HG03432 (cell line): Measurements from ENCODE around the gene LUZP2.

Source experiments
- ATAC-seq: cut with Tn5 transposase; IDR thresholded peaks from one replicate; pipeline ENCODE4 v1.9.1; 2021; ENCODE audit warnings: mild to moderate bottlenecking, moderate library complexity; ENCODE audit not compliant: unreplicated experiment

Gene LUZP2

DNA sequence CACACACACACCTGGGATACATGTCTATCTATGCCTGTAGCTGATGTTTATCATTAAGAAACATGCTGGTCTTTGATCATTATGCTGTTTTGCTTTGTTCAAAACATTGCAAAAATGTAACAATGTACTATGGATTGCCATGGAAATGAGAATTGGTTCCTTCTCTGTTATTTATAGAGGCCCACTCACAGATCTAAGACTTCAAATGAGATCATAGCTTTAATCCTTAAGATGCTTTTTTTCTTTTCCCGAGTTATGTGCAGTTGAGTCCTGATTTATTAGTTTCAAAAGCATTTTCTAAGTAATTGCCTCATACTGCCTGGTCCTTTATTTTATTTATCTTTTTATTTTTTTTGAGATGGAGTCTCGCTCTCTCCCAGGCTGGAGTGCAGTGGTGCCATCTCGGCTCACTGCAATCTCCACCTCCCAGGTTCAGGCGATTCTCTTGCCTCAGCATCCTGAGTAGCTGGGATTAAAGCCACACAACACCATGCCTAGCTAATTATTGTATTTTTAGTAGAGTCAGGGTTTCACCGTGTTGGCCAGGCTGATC lies 131.4 kb downstream of the LUZP2 start:
- no peak for ATAC-seq

DNA sequence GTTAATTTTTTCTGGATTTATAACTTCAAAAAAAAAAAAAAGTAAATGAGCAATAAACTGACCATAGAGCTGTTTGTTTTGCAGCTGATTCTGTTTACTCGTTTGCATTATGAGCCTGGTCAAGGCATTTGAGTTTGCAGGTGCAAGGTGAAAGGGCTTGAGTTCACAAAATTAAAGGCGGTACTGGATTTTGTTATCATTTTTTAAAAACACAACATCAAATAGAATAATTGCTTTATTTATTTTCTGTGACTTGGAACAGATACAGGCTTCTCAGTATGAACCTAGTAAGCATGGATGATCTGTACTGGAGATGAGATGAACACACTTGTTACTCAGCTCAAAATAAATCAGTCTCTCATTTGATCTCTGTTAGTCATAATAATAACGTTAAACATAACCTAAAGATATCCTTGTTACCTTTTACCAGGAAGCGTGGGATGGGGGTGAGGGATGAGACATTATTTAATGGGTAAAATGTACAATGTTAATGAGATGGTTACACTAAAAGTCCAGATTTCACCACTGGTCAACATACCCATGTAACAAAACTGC lies 137.8 kb downstream of the LUZP2 start:
- ATAC-seq, result no peak

DNA sequence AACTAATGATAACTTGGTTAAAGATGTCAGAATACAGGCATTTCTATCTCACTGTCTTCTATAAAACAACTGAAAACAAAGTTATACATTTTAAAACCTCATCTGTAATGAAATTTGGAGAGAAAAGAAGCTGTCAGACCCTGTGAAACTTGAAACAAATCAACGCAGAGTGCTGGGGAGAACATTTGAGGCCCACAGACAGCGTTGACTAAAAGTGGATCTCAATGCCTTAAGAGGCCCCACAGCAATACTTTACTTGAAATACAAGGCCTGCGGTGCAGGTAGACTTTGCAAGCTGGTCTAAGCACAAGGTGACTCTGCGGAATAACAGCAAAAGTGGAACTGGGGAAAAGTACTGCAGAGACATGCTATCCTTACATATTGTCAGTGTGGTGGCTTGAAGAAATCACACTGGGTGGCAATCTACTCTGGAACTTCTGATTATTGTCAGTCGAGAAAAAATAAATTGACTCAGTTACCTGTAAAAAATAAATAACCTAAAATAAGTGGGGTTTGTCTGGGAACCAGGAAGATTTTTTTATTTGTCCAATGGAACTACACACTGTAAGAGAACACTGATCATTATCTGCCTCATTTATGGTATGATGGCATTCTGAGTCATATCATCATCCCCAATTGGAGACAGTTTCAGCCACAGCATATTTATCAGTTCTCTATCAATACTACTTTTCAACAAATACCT lies 138.9 kb downstream of the LUZP2 start:
- ATAC-seq, result no peak

DNA sequence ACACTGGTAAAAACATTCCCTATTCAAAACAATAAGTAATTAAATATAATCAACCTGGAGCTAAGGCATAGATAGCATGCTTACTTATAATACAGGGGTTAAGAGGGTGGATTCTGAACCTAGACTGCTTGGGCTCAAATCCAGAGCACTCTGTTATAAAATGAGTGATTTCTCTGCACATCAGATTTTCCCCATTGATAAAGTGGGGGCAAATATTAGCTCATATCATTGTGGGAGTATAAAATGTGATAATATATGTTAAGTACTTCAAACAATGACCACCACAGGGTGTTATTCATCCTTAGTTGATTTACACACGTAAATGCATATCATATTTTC lies 139.4 kb downstream of the LUZP2 start:
- no peak for ATAC-seq

DNA sequence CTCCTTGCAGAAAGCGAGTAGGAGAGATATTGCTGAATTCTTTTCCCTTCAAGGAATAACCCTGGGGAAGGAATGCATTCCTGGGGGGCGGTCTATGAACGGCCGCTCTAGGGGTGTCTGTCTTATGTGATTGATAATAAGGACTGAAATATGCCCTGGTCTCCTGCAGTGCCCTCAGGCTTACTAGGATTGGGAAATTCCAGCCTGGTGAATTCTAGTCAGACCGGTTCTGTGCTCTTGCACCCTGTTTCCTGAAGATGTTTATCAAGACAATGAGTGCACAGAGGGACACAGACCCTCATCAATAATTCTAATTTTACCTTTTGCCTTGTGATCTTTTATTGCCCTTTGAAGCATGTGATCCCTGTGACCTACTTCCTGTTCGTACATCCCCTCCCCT lies 140.7 kb downstream of the LUZP2 start:
- ATAC-seq, result no peak

DNA sequence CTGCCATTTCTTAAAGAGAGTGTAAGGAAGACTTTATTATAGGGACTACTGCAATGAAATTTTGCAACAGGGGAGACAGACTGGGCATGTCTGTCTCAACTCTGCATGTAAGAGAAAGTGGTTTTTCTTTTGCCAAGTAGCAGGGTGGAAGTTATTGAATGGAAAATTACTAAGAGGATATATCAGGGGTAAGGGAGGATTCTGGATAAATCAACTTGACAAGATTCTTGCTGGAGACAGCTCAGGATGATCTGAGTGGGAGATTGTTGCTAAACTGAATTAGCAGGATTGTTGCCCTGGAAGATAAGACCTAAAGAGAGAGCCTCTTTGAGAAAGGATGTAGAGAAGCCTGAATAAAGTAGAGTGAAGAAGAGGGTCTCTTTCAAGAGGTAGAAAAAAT lies 145.8 kb downstream of the LUZP2 start:
- ATAC-seq, result no peak

DNA sequence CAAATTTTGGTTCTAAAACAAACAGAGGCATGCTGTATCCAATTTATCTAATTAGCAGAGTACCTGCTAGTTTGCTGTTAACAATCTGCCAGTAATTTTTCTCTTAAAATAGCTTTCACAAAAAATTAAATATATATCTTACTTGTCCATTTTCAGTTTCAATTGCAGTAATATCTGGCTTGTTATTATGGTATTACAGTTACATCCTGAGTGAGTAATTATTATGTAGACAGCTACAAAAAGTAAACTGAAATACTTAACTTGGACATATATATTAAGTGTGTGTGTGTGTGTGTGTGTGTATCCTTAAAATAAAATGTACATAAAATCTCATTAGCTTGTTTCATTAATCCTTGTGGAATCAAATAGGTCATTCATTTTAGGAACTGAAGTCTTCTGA lies 148.7 kb downstream of the LUZP2 start:
- no peak for ATAC-seq

DNA sequence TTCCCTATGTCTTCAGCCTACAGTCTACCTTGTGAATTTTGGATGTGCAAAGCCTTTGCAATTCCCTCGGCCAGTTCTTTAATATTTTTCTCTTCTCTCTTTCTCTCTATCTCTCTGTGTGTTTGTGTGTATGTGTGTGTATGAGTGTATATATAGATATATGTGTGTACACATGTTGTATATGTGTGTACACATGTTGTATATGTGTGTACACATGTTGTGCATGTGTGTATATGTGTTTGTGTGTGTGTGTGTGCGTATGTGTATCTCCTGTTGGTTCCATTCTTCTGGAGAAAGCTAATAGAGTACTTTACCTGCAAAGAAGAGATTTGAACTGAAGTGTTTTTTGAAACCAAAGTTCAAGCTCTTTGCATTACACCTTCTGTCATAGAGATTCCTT lies 155.0 kb downstream of the LUZP2 start:
- no peak for ATAC-seq

DNA sequence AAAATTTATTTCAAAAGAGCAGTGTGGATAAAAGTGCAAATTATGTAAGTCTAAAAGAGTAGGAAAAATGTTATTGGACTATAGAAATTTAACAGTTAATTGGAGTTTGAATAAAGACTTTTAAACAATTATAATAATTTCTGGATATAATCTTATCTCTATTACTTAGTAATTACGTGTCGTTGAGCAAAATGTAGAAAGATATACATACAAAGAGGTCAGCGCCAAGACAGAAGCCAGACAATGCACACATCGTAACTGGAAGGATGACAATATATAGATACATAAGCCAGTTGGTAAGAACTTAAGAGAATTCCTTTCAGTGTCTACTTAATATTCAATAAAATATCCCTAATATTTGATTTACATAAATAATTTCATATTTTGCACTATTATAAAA lies 157.0 kb downstream of the LUZP2 start:
- no peak for ATAC-seq

DNA sequence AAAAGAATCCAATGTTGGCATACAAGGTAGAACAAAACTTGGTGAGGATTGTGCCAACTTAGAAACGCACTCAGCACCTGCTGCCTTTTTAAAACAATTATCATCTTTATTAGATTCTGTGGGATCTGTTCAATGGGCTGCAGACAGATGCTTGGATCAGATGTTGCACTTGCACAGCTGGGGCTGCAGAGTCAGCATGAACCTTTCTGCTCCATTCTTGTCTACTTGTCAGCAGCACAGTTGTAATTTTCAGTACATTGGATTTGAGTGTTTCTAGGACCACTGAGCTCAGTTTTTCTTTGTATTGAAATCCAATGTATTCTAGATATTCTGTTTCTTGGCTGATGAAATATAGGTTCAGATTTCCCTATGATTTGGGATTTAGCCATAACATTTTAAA lies 164.5 kb downstream of the LUZP2 start:
- ATAC-seq, result no peak

DNA sequence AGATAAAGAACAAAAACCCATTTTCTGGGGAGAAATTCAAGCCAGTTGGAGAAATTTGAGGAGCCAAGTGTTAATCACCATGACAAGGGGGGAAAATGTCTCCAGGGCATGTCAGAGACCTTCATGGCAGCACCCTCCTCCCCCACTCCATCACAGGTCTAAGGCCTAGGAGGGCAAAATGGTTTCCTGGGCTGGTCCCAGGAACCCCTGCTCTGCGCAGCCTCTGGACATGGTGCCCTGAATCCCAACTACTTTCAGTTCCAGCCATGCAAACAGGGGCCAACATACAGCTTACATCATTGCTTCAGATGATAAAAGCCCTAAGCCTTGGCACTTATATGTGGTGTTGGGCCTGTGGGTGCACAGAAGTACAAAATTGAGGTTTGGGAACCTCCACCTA lies 167.5 kb downstream of the LUZP2 start:
- ATAC-seq, result no peak

DNA sequence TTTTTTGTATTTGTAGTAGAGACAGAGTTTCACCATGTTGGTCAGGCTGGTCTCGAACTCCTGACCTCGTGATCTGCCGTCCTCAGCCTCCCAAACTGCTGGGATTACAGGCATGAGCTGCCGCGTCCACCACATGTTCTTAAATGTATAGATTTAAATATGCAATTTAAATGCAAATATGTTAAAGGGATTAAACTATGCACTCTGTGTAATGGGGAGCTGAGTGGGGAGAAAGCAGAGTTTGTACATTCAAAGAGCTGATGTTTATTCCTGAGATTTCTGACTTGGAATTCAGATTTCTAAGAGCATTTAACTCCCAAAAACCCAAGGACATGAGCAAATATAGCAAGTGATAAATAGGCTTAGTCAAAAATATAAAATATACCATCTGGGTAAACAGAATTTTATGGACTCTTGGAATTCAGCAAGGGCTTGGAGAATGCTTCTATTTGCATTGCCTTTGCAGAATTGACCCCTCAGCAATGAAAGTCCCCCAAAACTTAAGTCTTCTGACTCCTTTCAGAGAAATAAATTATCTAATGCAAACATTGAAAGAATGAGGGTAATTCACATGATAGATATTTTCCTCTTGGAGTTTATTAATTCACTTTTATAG lies 170.6 kb downstream of the LUZP2 start:
- ATAC-seq, result no peak

DNA sequence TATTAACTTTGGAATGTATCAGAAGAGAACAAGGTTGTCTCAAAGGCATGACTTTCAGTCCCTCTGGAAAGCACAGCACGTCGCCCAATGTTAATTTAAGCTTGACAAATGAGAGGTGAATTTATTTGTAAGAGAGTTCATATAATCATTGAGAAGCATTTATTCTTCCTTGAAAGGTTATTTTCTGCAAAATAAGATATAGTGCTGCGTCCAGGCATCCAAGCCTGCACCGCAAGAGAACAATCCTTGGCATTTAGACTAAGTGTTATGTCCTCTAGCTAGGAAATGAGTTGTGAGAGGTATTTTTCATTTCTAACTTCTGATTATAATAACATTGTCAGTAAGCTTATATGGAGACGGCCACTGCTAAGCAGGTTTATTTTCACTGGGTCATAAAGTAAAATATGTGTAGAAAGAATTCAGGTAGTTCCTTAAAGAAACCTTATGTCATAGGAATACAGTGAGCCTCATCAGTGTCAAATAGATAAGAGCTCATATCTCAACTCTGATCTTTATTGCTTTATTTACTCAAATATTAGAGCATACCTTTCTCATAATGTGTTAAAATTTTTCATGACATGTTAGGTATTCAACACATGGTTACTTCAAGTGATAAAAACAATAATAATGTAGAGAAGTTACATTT lies 182.0 kb downstream of the LUZP2 start:
- no peak for ATAC-seq

DNA sequence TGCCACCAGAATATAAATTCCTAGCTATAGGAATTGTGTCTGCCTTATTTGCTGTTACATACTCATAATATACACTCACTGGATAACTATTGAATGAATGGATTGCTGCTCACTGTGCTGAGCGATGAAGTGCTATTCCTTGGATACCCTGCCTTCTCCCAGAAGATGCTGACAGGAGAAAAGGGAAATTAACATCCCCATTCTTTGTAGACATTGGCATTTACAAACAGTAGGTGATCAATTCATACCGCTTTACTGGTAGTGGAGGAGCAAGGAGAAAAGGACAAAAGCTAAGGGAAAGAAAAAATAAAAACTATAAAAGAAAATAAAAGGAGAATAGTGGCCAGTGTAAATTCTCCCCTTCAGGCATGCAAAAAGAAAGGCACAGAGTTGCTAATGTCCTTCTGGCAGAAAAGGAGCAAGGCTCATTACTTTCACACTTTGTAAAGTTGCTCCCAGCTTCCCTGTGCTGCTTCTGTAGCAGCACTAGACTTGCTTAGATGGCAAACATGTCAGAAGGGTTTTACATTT lies 183.0 kb downstream of the LUZP2 start:
- ATAC-seq, result no peak

DNA sequence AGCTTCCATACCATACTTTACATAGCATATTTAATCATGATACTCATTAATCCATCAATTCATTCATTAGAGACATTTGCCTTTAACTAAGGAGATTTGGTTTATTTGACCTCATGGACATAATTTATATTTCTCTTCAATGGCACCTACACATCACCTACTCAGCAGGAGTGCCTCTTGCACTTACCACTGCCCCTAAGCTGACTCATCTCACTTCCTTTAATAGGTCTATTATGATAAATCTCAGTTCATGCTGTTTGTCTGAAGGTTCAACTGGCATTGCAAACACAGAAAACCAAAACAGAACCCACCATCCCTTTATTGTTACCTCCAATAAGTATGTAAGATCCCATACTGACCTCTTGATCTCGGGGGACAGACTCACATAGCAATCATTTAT lies 186.7 kb downstream of the LUZP2 start:
- ATAC-seq, result no peak

DNA sequence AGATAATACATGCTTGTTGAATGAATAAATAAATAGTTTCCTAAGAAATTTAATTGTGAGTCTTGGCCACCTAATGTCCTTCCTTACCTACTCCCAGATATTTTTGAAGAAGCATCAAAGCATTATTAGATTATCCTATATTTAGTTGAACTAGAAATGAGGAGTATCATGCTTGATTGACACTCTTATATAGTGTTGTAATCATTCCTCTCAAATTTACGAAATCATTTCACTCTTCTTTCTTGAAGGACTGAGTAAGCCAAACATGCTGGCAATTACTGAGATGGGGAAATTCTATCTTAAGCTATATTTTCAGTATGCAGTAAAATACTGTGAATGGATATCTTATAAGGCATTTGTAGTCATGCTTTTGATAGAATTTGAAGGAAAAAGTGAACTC lies 189.0 kb downstream of the LUZP2 start:
- no peak for ATAC-seq

DNA sequence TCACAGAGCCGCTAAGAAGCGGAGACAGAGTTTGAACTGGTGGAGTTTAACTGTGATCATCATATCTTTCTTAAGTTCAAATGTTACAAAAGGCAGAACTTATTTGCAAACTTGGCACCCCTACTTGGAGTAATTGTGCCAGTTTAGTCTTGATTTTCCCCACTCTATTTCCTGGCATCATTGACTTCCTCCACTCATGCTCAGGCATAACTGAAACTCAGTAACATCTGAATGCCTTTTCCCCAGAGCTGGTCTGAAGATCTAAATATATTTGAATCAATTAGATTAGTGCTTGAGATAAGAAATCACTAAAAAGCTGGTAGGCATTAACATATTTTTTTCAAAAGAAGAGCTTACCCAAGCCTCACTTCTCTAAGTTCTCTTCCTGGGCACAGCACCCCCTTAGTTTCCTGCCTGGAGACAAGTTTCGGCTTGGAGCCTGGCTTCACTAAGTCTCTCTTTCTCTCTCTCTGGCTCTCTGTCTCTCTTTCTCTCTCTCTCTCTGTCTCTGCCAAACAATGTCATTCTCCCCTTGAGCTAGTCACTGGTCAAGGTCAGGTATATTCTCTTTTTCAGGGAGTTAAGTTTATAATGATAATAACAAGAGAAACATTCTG lies 190.8 kb downstream of the LUZP2 start:
- ATAC-seq, result no peak

DNA sequence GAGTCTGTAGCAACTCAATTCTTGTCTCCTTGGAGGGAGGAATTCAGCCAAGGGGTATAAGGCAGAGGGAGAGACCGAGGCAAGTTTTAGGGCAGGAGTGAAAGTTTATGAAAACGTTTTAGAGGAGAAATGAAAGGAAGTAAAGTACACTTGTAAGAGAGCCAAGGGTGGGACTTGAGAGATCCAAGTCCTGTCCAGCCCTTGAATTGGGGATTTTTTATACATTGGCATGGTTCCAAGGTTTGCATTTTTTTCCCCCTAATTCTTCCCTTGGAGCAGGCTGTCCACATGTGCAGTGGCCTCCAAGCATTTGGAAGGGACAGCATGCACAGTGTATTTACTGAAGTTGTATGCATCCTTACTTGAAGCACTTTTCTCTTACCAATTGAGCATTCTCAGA lies 192.1 kb downstream of the LUZP2 start:
- no peak for ATAC-seq

DNA sequence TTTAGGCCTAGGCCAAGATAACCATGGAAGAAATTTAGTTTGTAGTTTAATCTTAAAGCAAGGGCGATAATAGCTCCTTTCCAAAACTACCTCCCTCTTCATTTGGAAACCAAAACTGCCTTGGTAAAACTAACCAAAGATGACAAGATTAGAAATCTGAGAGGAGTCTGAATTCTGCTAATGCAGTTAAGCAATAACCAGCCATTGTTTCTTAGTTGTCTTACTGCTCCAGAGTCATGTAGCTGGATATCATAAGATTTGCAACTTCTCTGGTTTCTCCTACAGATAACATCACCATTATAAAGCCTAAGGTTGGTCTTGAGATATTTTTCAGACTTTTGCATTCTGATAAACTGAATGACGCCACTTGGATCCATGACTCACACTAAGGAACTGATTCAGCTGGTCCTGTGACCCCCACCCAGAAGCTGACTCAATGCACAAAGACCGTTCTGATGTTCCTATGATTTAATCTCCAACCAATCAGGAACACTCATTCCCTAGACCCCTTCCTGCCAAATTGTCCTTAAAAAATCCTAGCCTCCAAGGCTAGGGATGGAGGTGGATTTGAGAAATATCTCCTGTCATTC lies 200.8 kb downstream of the LUZP2 start:
- no peak for ATAC-seq

DNA sequence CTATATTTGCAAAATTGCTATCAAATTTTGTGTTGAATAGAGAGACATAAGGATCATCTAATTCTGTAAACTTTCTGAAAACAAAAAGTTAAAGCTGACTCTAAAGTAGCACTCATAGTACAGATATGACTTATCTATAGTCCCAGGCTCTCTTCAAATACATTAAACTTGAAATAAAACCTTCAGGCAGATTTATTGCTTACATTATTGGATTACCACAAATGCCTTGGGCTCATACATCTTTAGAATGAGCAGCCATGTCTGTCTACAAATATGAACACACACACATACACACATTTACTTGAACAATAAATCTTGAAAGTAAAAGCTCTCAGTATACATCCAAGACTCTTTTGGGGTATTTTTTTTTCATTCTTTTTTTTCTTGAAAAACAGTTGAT lies 207.9 kb downstream of the LUZP2 start:
- ATAC-seq, result no peak

DNA sequence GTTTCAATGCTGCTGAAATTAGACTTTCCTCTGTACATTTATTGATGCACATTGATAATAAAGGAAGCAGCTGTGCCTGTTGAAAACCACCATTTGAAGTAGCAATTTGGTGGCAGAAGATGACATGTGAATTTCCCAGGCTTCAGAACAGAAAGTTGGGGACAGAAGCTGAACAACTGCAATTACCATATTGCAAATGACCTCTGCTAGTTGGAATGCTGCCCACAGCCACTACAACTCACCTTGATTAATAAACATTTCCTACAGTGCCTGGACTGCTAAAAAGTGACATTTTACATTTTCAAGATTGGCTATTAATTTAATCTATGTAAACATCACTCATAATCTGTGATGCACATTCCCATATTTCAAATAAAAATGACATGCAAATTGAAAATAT lies 208.6 kb downstream of the LUZP2 start:
- no peak for ATAC-seq
